PC-9 (cell line): ENCODE measurements around the gene BHLHA9. TPM values are rescaled to one million over a fixed set of nuclear protein-coding genes. Genes with fewer than 3 reads are reported as not detected.

Experiments used
- BruUV-seq: library from RNA; stranded (reverse); fragments of 400-500 nt; replicated peaks from 2 replicates; lab custom pipeline; 2021; lab: Mats Ljungman, UMichigan
- CTCF ChIA-PET: fragments of 300-600 bp; sonication (Branson Sonifier 250); formaldehyde crosslinking; loops from one replicate; lab custom pipeline; 2022; ENCODE audit warnings: antibody characterized with exemption; lab: Charles Lee
- POLR2A ChIA-PET: fragments of 300-600 bp; sonication (Branson Sonifier 250); formaldehyde crosslinking; loops from one replicate; lab custom pipeline; 2022; ENCODE audit warnings: antibody characterized with exemption; ENCODE audit not compliant: unreplicated experiment; lab: Charles Lee
- DNase-seq, 2 experiments: peaks; one replicate each; pipeline versions ENCODE4 v3.0.0 to v3.0.0-alpha.2; 2015 to 2022; ENCODE audit warnings: mixed read lengths in 1 of 2
- H2AFZ ChIP-seq: fragments of 200-600 bp; sonication (generic); 2 replicates; pipeline ENCODE4 v1.8.1; 2017; ENCODE audit warnings: antibody characterized with exemption
- H3F3A ChIP-seq: fragments of 200-600 bp; sonication (generic); 2 replicates; pipeline ENCODE4 v1.8.1; 2017; ENCODE audit warnings: antibody characterized with exemption, mild to moderate bottlenecking, low read depth; ENCODE audit not compliant: insufficient read depth
- H3K27ac ChIP-seq: fragments of 200-600 bp; sonication (generic); 2 replicates; pipeline ENCODE4 v1.6.1; 2016; ENCODE audit warnings: mixed run types
- H3K27me3 ChIP-seq: fragments of 200-600 bp; sonication (generic); 2 replicates; pipeline ENCODE4 v1.6.1; 2016; ENCODE audit warnings: low read depth, mixed run types; ENCODE audit not compliant: insufficient read depth
- H3K36me3 ChIP-seq: fragments of 200-600 bp; sonication (generic); 2 replicates; pipeline ENCODE4 v1.6.1; 2016; ENCODE audit warnings: low read depth, mixed run types
- H3K4me1 ChIP-seq: fragments of 200-600 bp; sonication (generic); replicated peaks from 2 replicates; pipeline ENCODE4 v1.6.1; 2016; ENCODE audit warnings: mixed run types; ENCODE audit not compliant: insufficient read depth
- H3K4me2 ChIP-seq: fragments of 200-600 bp; sonication (generic); 2 replicates; pipeline ENCODE4 v1.6.1; 2017; ENCODE audit warnings: mixed run types
- H3K4me3 ChIP-seq: fragments of 200-600 bp; sonication (generic); 2 replicates; pipeline ENCODE4 v1.6.1; 2016; ENCODE audit warnings: mixed run types
- H3K79me2 ChIP-seq: fragments of 200-600 bp; sonication (generic); 2 replicates; pipeline ENCODE4 v1.6.1; 2017; ENCODE audit warnings: low read depth, mixed run types
- H3K9me2 ChIP-seq: fragments of 200-600 bp; sonication (generic); 2 replicates; pipeline ENCODE4 v1.8.1; 2017; ENCODE audit warnings: mild to moderate bottlenecking; ENCODE audit not compliant: insufficient read depth
- H3K9me3 ChIP-seq: fragments of 200-600 bp; sonication (generic); 2 replicates; pipeline ENCODE4 v1.8.1; 2016; ENCODE audit warnings: low read depth; ENCODE audit not compliant: insufficient read depth
- H4K20me1 ChIP-seq: fragments of 200-600 bp; sonication (generic); 2 replicates; pipeline ENCODE4 v1.8.1; 2017; ENCODE audit not compliant: insufficient read depth
- CTCF ChIP-seq: fragments of 200-600 bp; sonication (generic); conservative IDR thresholded peaks from 2 replicates; pipeline ENCODE4 v1.6.1; 2017; ENCODE audit warnings: mixed run types, antibody characterized with exemption, mild to moderate bottlenecking, moderate library complexity
- EZH2 ChIP-seq: fragments of 200-600 bp; sonication (generic); IDR thresholded peaks from 2 replicates; pipeline ENCODE4 v1.8.0; 2017; ENCODE audit warnings: antibody characterized with exemption, low read depth
- intact Hi-C: fragments of 100-400 bp; cut with micrococcal nuclease; formaldehyde crosslinking; loops from one replicate; pipeline ENCODE4 v1.10.0; 2022; ENCODE audit not compliant: unreplicated experiment
- total RNA-seq: library from RNA; stranded (reverse); gene quantifications from 2 replicates; pipeline ENCODE4 v1.2.3, GENCODE V29; 2021

Gene BHLHA9
- total RNA-seq, 1 experiment from 2014 or later, result not detected

GRCh38 chr17:1312261-1312870 lies 42.1 kb downstream of the BHLHA9 start:
- Histone ChIP-seq H3K4me1 (peaks cover 9% of the 10 kb centered on the region; the same call in 1 of the 2 replicates), H3K9me2 (no peaks in the 10 kb centered on the region), H3K4me2 (no peak overlapping the region), H3K9me3 (no peaks in the 10 kb centered on the region), H3K27ac (no peak overlapping the region), H2AFZ (no peak overlapping the region), H3K79me2 (no peaks in the 10 kb centered on the region), H3K27me3 (peaks cover 31% of the 10 kb centered on the region), H3F3A (peaks cover 8% of the 10 kb centered on the region), H3K36me3 (no peaks in the 10 kb centered on the region), H3K4me3 (no peak overlapping the region), H4K20me1 (no peaks in the 10 kb centered on the region)
- TF ChIP-seq CTCF, result no peak
- no peak for TF ChIP-seq EZH2
- POLR2A ChIA-PET, result no interaction called here
- CTCF ChIA-PET, result no interaction called here
- BruUV-seq, result no TSS peak
- peak in 1 of 2 experiments; percentile 38 for DNase-seq
- intact Hi-C loops, result no loop called here

GRCh38 chr17:1313270-1314005 lies 43.2 kb downstream of the BHLHA9 start:
- Histone ChIP-seq H2AFZ (no peak overlapping the region), H3K9me3 (no peaks in the 10 kb centered on the region), H3K4me2 (peak overlapping the region; percentile 24; the same call in 1 of the 2 replicates), H3K4me3 (no peak overlapping the region), H3K79me2 (no peaks in the 10 kb centered on the region), H3K9me2 (no peaks in the 10 kb centered on the region), H3K36me3 (no peaks in the 10 kb centered on the region), H3K27ac (no peak overlapping the region), H4K20me1 (no peaks in the 10 kb centered on the region), H3K4me1 (peaks cover 9% of the 10 kb centered on the region; the same call in 1 of the 2 replicates), H3K27me3 (peaks cover 31% of the 10 kb centered on the region), H3F3A (peaks cover 8% of the 10 kb centered on the region)
- POLR2A ChIA-PET, result no interaction called here
- DNase-seq, result peak in 1 of 2 experiments; percentile 56
- intact Hi-C loops, result no loop called here
- TF ChIP-seq CTCF (no peak), EZH2 (no peak)
- BruUV-seq, result no TSS peak
- CTCF ChIA-PET, result no interaction called here

- Histone ChIP-seq H3K27ac (no peak overlapping the region), H3K9me2 (no peaks in the 10 kb centered on the region), H3K36me3 (no peaks in the 10 kb centered on the region), H3K4me3 (no peak overlapping the region), H3K9me3 (no peaks in the 10 kb centered on the region), H3K27me3 (peaks cover 49% of the 10 kb centered on the region), H4K20me1 (no peaks in the 10 kb centered on the region; the same call in 1 of the 2 replicates), H3F3A (peaks cover 8% of the 10 kb centered on the region), H3K4me1 (peaks cover 9% of the 10 kb centered on the region; the same call in 1 of the 2 replicates), H2AFZ (no peak overlapping the region), H3K4me2 (no peak overlapping the region), H3K79me2 (no peaks in the 10 kb centered on the region)
- POLR2A ChIA-PET, result no interaction called here
- CTCF ChIA-PET, result no interaction called here
- no TSS peak for BruUV-seq
- no peak for TF ChIP-seq EZH2
- TF ChIP-seq CTCF, result no peak
- DNase-seq, result no peak
- intact Hi-C loops, result no loop called here
These were observed 45.2 kb downstream of the BHLHA9 start for GRCh38 chr17:1315409-1315808.
